GM12875 (cell line): ENCODE results near the gene HBS1L.
A peak's percentile ranks its signal among the peaks of the same experiment; 100 is the strongest.
"Not testable (repeated sequence)": the region's sequence is repeated elsewhere in the genome, so short reads cannot be mapped to it uniquely, and the experiment has no call there.

Source experiments
- H3K4me3 ChIP-seq: one replicate; pipeline ENCODE4 v1.5.1; 2011; ENCODE audit warnings: low read depth, low read length, control low read depth
- CTCF ChIP-seq: IDR thresholded peaks from 2 replicates; pipeline ENCODE4 v1.5.1; 2011; ENCODE audit warnings: low read depth, mild to moderate bottlenecking, control low read depth, inconsistent platforms, low read length, moderate library complexity, borderline replicate concordance; ENCODE audit not compliant: insufficient read depth

The HBS1L gene

GRCh38 chr6:135066397-135066796 is 11.8 kb upstream of the HBS1L start:
- H3K4me3 ChIP-seq: no peak overlapping the region
- no peak for TF ChIP-seq CTCF

- no peak overlapping the region for H3K4me3 ChIP-seq
- TF ChIP-seq CTCF: no peak
Measured at GRCh38 chr6:135064586-135064985, 10.0 kb upstream of the HBS1L start.

- no peak overlapping the region for H3K4me3 ChIP-seq
- TF ChIP-seq CTCF: no peak
Measured at GRCh38 chr6:135063926-135064325, 9.3 kb upstream of the HBS1L start.

GRCh38 chr6:135062735-135063134 is 8.1 kb upstream of the HBS1L start:
- no peak overlapping the region for H3K4me3 ChIP-seq
- no peak for TF ChIP-seq CTCF

- no peak overlapping the region for H3K4me3 ChIP-seq
- TF ChIP-seq CTCF: no peak
Measured at GRCh38 chr6:135060076-135060475, 5.5 kb upstream of the HBS1L start.

- not testable (repeated sequence) for H3K4me3 ChIP-seq
Measured at GRCh38 chr6:135058299-135058698, 3.7 kb upstream of the HBS1L start.

GRCh38 chr6:135056632-135057031 is 2.0 kb upstream of the HBS1L start:
- TF ChIP-seq CTCF: no peak
- no peak overlapping the region for H3K4me3 ChIP-seq

GRCh38 chr6:135054226-135054568 is 425 bp downstream of the HBS1L start:
- no peak for TF ChIP-seq CTCF
- peak overlapping the region; percentile 56 for H3K4me3 ChIP-seq
